Epithelial cell of proximal tubule (primary cell): ENCODE measurements around the gene PLCG1. TPM values are rescaled to one million over a fixed set of nuclear protein-coding genes. Genes with fewer than 3 reads are reported as not detected.

Source experiments
- DNase-seq: peaks from one replicate; pipeline ENCODE4 v3.0.0-alpha.2; 2011; ENCODE audit warnings: low read depth
- H3K4me3 ChIP-seq: 2 replicates; pipeline ENCODE4 v1.5.1; 2011; ENCODE audit warnings: low read depth, mild to moderate bottlenecking, low read length
- total RNA-seq: library from RNA; depleted of rRNA; stranded (reverse); fragments of >200 nt; gene quantifications from 2 replicates; pipeline ENCODE4 v1.2.3, GENCODE V29; 2015
- TF ChIP-seq, protein P1 (sequence below): conservative IDR thresholded peaks from 2 replicates; pipeline ENCODE4 v1.5.1; 2012; ENCODE audit warnings: low read depth, mild to moderate bottlenecking, low read length

The PLCG1 gene
- total RNA-seq, 1 donor from 2014 or later, result 87.5 TPM

DNA sequence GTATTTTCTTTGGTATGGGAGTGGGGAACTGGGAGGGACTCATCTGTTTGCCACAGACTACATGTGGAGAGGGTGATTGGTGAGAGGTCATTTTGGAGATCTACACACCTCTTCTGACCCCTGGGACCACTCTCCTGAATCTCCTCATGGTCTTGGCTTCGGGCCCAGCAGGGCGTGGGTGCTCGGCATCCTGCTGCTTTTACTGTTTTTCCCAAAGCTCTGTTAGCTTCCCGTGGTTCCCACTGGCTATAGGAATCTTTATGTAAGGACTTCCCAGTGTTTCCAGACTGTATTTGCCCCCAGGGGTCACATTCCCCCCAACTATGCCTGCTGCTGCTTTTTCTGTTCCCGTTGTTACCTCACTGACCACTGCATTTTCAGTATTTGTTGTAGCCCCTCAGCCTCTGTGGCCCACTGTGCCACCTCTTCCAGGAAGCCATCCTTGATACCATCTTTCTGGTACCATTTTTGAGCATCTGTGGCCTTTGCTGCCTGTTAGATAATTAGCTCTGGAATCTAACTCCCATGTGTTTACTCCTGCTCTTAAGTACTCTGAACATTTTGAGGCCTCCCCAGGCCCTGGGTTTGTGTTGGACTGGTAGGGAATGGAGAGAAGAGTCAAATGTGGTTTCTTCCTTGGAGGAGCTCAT lies 14.9 kb downstream of the PLCG1 start:
- no peak for DNase-seq
- H3K4me3 ChIP-seq, result no peak overlapping the region
- TF ChIP-seq, protein P1, sequence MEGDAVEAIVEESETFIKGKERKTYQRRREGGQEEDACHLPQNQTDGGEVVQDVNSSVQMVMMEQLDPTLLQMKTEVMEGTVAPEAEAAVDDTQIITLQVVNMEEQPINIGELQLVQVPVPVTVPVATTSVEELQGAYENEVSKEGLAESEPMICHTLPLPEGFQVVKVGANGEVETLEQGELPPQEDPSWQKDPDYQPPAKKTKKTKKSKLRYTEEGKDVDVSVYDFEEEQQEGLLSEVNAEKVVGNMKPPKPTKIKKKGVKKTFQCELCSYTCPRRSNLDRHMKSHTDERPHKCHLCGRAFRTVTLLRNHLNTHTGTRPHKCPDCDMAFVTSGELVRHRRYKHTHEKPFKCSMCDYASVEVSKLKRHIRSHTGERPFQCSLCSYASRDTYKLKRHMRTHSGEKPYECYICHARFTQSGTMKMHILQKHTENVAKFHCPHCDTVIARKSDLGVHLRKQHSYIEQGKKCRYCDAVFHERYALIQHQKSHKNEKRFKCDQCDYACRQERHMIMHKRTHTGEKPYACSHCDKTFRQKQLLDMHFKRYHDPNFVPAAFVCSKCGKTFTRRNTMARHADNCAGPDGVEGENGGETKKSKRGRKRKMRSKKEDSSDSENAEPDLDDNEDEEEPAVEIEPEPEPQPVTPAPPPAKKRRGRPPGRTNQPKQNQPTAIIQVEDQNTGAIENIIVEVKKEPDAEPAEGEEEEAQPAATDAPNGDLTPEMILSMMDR, result no peak

DNA sequence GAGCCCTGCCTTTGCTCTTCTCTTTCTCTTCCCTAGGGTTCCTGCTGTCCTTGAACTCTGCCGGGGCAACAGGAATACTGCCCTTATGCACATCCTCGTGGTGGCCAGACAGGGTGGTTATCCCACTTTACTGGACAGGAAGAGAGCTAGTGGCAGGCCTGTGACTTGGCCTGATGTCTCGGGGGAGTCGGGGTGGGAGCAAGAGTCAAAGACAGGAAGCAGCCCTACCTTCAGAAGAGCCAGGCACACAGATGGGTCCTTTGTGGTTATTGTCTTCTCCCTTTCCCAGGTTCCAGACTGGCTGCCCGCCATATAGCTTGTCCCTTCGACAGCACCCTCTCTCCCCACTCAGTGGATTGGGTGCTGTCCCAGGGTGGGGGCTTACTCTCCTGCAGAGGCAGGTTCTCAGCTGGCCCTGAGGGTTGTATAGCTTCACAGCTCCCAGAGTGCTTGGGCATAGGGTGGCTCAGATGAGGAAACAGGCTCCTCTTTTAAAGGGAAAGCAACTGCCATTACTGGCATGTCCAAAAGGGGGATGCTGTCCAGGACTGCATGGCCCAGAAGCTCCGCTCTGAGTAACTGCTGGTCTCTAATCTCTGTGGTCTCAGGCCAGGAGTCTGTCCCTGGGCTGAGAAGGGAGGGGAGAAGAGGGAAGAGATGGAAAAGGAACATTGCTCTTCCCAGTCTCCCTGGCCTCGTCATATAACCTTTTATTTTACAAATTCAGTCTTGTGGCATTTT lies 17.3 kb downstream of the PLCG1 start:
- no peak overlapping the region for H3K4me3 ChIP-seq
- no peak for DNase-seq
- TF ChIP-seq, protein P1, result no peak

DNA sequence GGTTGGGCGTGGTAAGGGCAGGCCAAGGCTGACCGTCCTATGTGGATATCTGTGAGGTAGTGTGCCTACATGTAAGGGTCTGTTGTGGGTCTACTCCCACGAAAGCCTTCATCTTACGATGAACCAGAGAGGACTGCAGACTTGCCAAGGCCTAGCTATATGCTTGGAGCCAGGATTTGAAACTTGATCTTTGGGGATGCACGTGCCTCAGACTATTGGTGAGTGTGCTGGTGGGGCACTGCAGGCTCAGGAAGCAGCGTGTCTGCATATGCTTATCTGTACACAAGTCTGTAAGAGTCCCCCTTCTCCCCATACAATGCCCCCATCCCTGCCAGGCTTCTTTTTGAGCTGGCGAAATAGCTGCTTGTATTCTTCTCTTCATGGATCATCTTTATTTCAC lies 17.9 kb downstream of the PLCG1 start:
- no peak for DNase-seq
- H3K4me3 ChIP-seq, result no peak overlapping the region
- TF ChIP-seq, protein P1, result no peak

DNA sequence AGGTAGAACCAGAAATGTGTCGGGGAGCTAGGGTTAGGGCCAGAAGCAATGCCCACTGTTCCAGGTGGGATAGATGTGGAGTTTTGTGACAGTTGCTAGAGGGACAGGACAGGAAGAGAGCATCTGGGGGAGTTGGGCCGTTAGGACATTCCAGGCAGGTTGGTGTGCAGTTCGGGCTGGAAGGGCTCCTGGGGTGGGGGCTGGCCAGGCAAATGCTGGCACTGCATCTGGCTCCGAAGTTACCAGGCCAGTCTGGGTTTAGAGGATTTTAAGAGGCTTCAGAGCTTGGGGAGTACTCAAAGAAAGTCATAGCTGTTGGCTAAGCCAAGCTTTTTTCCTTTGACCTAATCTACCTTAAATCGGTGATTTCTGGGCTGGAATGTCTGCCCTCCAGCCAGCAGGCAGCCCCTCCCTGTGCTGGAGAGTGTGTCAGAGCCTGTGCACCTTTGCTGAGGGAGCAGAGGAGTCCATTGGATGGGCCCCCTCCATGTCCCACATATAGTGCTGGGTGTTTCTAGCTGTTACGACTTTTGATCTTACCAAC lies 20.8 kb downstream of the PLCG1 start:
- DNase-seq, result no peak
- TF ChIP-seq, protein P1, result no peak
- H3K4me3 ChIP-seq, result no peak overlapping the region

DNA sequence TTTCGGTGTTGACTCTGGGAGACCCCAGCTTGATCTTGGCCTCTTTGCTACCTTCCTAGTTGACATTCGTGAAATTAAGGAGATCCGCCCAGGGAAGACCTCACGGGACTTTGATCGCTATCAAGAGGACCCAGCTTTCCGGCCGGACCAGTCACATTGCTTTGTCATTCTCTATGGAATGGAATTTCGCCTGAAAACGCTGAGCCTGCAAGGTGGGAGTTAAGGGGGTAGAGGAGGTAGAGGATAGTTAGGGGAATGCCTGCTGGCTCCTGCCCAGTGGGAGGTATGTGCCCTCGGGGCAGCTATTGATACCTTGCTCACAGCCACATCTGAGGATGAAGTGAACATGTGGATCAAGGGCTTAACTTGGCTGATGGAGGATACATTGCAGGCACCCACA lies 22.2 kb downstream of the PLCG1 start:
- TF ChIP-seq, protein P1, result no peak
- DNase-seq, result no peak
- no peak overlapping the region for H3K4me3 ChIP-seq

DNA sequence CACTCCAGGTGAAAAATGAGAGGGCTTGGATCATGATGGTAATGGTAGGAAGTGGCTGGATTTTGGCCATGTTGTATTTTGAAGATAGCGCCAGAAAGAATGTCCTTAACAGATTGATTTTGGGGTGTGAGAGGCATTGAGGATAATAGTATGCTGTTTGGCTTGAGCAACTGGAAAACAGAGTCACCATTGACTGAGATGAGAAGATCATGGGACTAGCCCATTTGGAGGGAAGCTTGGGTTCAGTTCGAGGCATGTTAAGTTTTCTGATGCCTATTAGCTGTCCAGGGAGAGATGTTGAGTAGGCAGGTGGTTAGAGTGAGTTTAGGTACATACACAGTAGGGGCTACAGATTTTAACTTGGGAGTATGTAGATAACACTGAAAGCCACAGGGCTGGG lies 23.3 kb downstream of the PLCG1 start:
- no peak for DNase-seq
- TF ChIP-seq, protein P1, result no peak
- H3K4me3 ChIP-seq, result no peak overlapping the region
